Type B pancreatic cell (in vitro differentiated cells): ENCODE results near the gene ALLC. TPM values are rescaled to one million over a fixed set of nuclear protein-coding genes. Genes with fewer than 3 reads are reported as not detected.

ENCODE experiments used
- DNase-seq: peaks from one replicate; pipeline ENCODE4 v3.0.0; 2021; ENCODE audit warnings: mixed read lengths; ENCODE audit not compliant: unreplicated experiment; ENCODE audit errors: extremely low spot score
- H3K27ac Mint-ChIP-seq: 2 replicates; pipeline ENCODE4 v1.8.0; 2021; ENCODE audit warnings: mild to moderate bottlenecking, mixed read lengths
- H3K27me3 Mint-ChIP-seq: 2 replicates; pipeline ENCODE4 v1.8.0; 2021; ENCODE audit warnings: mixed read lengths
- H3K36me3 Mint-ChIP-seq: 2 replicates; pipeline ENCODE4 v1.8.0; 2021; ENCODE audit warnings: mixed read lengths
- H3K4me1 Mint-ChIP-seq: one replicate; pipeline ENCODE4 v1.8.0; 2021; ENCODE audit warnings: mixed read lengths; ENCODE audit not compliant: unreplicated experiment
- H3K4me3 Mint-ChIP-seq: 2 replicates; pipeline ENCODE4 v1.8.0; 2021; ENCODE audit warnings: mild to moderate bottlenecking, mixed read lengths
- H3K9me3 Mint-ChIP-seq: 2 replicates; pipeline ENCODE4 v1.8.0; 2021; ENCODE audit warnings: mixed read lengths
- total RNA-seq: library from RNA; stranded (reverse); gene quantifications from 2 replicates; pipeline ENCODE4 v1.2.1, GENCODE V29; 2021; ENCODE audit warnings: low replicate concordance
- TF ChIP-seq, protein P1 (sequence below): fragments of 200-600 bp; sonication (generic); conservative IDR thresholded peaks from 2 replicates; pipeline ENCODE4 v1.5.0; 2021; ENCODE audit warnings: antibody characterized with exemption, mild to moderate bottlenecking

The ALLC gene
- total RNA-seq, 1 donor from 2014 or later, result not detected

DNA sequence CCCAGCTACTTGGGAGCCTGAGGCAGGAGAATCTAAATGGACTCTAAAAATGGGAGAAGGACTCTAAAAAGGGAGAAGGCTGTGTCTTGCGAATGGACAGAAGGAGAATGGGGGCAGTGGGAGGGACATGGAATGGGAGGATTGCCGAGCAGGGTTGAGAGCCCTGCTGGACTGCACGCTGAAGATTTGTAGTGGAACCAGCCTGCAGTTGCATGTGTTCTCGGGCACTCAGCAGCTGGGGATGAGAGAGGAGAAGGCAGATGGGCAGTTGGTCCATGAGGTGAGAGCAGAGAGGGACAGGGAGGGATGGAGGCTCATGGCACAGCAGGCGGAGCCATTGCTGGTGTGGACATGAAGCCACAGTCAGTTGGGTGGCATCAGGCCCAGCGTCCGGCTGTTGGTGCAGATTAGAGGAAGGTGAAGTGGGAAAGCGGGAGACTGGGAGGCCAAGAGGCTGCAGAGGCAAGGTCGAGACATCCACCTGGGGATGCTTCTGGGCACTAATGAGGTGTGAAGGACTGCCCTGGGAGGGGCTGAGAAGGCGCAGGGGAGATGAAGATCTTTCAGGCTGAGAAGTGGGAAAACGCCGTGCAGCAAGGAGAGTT, 86.1 kb downstream of the ALLC start:
- Mint-ChIP-seq H3K36me3 (no peaks in the 10 kb centered on the region), H3K9me3 (peaks cover 5% of the 10 kb centered on the region), H3K4me3 (no peak overlapping the region), H3K27me3 (peaks cover 12% of the 10 kb centered on the region), H3K27ac (no peak overlapping the region), H3K4me1 (no peaks in the 10 kb centered on the region)
- TF ChIP-seq, protein P1, sequence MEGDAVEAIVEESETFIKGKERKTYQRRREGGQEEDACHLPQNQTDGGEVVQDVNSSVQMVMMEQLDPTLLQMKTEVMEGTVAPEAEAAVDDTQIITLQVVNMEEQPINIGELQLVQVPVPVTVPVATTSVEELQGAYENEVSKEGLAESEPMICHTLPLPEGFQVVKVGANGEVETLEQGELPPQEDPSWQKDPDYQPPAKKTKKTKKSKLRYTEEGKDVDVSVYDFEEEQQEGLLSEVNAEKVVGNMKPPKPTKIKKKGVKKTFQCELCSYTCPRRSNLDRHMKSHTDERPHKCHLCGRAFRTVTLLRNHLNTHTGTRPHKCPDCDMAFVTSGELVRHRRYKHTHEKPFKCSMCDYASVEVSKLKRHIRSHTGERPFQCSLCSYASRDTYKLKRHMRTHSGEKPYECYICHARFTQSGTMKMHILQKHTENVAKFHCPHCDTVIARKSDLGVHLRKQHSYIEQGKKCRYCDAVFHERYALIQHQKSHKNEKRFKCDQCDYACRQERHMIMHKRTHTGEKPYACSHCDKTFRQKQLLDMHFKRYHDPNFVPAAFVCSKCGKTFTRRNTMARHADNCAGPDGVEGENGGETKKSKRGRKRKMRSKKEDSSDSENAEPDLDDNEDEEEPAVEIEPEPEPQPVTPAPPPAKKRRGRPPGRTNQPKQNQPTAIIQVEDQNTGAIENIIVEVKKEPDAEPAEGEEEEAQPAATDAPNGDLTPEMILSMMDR, result no peak
- no peak for DNase-seq

DNA sequence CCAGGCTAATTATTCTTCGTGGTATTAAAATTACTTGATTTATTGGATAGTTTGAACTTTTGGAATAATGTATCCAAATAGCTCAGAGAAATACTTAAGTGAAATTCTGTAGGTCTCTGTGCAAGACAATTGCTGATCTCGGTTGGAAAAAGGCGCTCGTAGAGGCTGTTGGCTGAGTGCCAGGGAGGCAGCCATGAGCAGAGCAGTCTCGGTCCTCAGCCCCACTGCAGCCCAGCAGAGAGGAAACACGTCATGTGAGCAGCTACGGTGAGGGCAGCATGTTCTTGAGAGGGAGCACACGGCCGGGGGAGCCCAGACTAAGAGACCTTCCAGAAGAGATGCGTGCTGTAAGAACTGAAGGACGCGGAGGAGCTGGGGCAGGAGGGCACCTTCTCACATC, 87.9 kb downstream of the ALLC start:
- H3K27ac Mint-ChIP-seq, result no peak overlapping the region

GRCh38 chr2:3747032-3747654, 89.1 kb downstream of the ALLC start:
- TF ChIP-seq, protein P1, result no peak
- peaks cover 4% of the 10 kb centered on the region for H3K4me1 Mint-ChIP-seq
- H3K4me3 Mint-ChIP-seq, result no peak overlapping the region
- no peak for DNase-seq
- H3K9me3 Mint-ChIP-seq, result peaks cover 5% of the 10 kb centered on the region
- peaks cover 28% of the 10 kb centered on the region for H3K27me3 Mint-ChIP-seq
- no peak overlapping the region for H3K27ac Mint-ChIP-seq
- H3K36me3 Mint-ChIP-seq, result no peaks in the 10 kb centered on the region

More for the DNA sequence above, 87.9 kb downstream of the ALLC start:
- Mint-ChIP-seq H3K9me3 (peaks cover 5% of the 10 kb centered on the region), H3K4me1 (no peaks in the 10 kb centered on the region), H3K27me3 (peaks cover 21% of the 10 kb centered on the region), H3K4me3 (no peak overlapping the region), H3K36me3 (no peaks in the 10 kb centered on the region)
- no peak for DNase-seq
- TF ChIP-seq, protein P1, result no peak

GRCh38 chr2:3747826-3748225, 89.8 kb downstream of the ALLC start:
- no peak for DNase-seq
- no peak overlapping the region for H3K27ac Mint-ChIP-seq

DNA sequence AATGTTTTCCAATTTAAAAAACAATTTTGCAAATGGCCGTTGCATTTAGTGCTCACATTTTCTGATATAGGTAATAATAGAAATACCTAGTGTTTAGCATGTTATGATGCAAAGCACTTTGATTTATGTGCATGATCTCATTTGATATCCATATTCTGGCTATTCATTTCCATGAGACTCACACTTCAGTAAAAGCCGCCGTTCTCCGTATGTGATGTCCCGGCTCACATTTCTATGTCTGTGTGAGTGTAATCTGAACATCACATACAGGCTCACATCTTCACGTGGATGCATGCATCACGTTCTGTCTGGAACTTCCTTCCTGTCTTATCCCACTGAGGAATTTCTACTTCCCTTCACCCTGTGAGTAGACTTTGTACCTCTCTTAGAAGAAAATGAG, 91.2 kb downstream of the ALLC start:
- Mint-ChIP-seq H3K36me3 (no peaks in the 10 kb centered on the region), H3K4me1 (peaks cover 8% of the 10 kb centered on the region), H3K27ac (no peak overlapping the region), H3K4me3 (no peak overlapping the region), H3K27me3 (peaks cover 28% of the 10 kb centered on the region), H3K9me3 (peaks cover 5% of the 10 kb centered on the region)
- TF ChIP-seq, protein P1, result no peak
- no peak for DNase-seq

More at GRCh38 chr2:3747826-3748225, 89.8 kb downstream of the ALLC start:
- Mint-ChIP-seq H3K27me3 (peaks cover 28% of the 10 kb centered on the region), H3K4me1 (peaks cover 4% of the 10 kb centered on the region), H3K4me3 (no peak overlapping the region), H3K36me3 (no peaks in the 10 kb centered on the region), H3K9me3 (peaks cover 5% of the 10 kb centered on the region)
- TF ChIP-seq, protein P1, result no peak
